ENCODE data around the gene TAF4. TPM values are rescaled to one million over a fixed set of nuclear protein-coding genes. Genes with fewer than 3 reads are reported as not detected.

The TAF4 gene
- total and polyA plus RNA-seq, 2 donors = 3.4 to 12.0 TPM

- 97% methylated on average over 21 of the region's 21 CpGs for WGBS
Measured at GRCh38 chr20:62055106-62055861, 10.4 kb downstream of the TAF4 start.

GRCh38 chr20:62054451-62054953 is 11.2 kb downstream of the TAF4 start:
- Histone ChIP-seq H3K27ac (ENCODE audit: low read depth in 1 of 2, low read length in 1 of 2) (no peak overlapping the region), H3K27me3 (ENCODE audit: control insufficient read depth in 2 of 2, insufficient read depth in 1 of 2, low read length in 1 of 2) (no peaks in the 10 kb centered on the region), H3K4me1 (ENCODE audit: control insufficient read depth in 2 of 2, insufficient read depth in 2 of 2, low read length in 2 of 2) (peaks cover 6 to 7% of the 10 kb centered on the region in 2 donors), H3K9me3 (ENCODE audit: control insufficient read depth in 2 of 2, insufficient read depth in 1 of 2, low read length in 1 of 2) (no peaks in the 10 kb centered on the region), H3K4me3 (ENCODE audit: low read length in 2 of 2) (no peak overlapping the region), H3K36me3 (ENCODE audit: control insufficient read depth in 2 of 2, insufficient read depth in 2 of 2, low read length in 1 of 2) (peaks cover 7 to 16% of the 10 kb centered on the region in 2 donors)
- DNase-seq (ENCODE audit: low read depth in 6 of 9, low spot score in 9 of 9) = no peak
- whole genome bisulfite sequencing = 98% methylated on average over 12 of the region's 12 CpGs

More at GRCh38 chr20:62055106-62055861, 10.4 kb downstream of the TAF4 start:
- no peaks in the 10 kb centered on the region for H3K27me3 ChIP-seq (ENCODE audit: control insufficient read depth in 2 of 2, insufficient read depth in 1 of 2, low read length in 1 of 2)
- DNase-seq (ENCODE audit: low read depth in 6 of 9, low spot score in 9 of 9) = no peak
- H3K4me1 ChIP-seq (ENCODE audit: control insufficient read depth in 2 of 2, insufficient read depth in 2 of 2, low read length in 2 of 2) = peaks cover 13 to 14% of the 10 kb centered on the region in 2 donors
- no peaks in the 10 kb centered on the region for H3K9me3 ChIP-seq (ENCODE audit: control insufficient read depth in 2 of 2, insufficient read depth in 1 of 2, low read length in 1 of 2)
- H3K27ac ChIP-seq (ENCODE audit: low read depth in 1 of 2, low read length in 1 of 2) = no peak overlapping the region
- no peak overlapping the region for H3K4me3 ChIP-seq (ENCODE audit: low read length in 2 of 2)
- H3K36me3 ChIP-seq (ENCODE audit: control insufficient read depth in 2 of 2, insufficient read depth in 2 of 2, low read length in 1 of 2) = peaks cover 7 to 16% of the 10 kb centered on the region in 2 donors

- WGBS = 95% methylated on average over 22 of the region's 22 CpGs
- H3K27ac ChIP-seq (ENCODE audit: low read depth in 1 of 2, low read length in 1 of 2) = no peak overlapping the region
- no peak overlapping the region for H3K4me3 ChIP-seq (ENCODE audit: low read length in 2 of 2)
- no peaks in the 10 kb centered on the region for H3K4me1 ChIP-seq (ENCODE audit: control insufficient read depth in 2 of 2, insufficient read depth in 2 of 2, low read length in 2 of 2)
- no peak for DNase-seq (ENCODE audit: low read depth in 6 of 9, low spot score in 9 of 9)
- H3K36me3 ChIP-seq (ENCODE audit: control insufficient read depth in 2 of 2, insufficient read depth in 2 of 2, low read length in 1 of 2) = peaks cover 7 to 19% of the 10 kb centered on the region in 2 donors
- H3K9me3 ChIP-seq (ENCODE audit: control insufficient read depth in 2 of 2, insufficient read depth in 1 of 2, low read length in 1 of 2) = no peaks in the 10 kb centered on the region
- H3K27me3 ChIP-seq (ENCODE audit: control insufficient read depth in 2 of 2, insufficient read depth in 1 of 2, low read length in 1 of 2) = no peaks in the 10 kb centered on the region
Measured at GRCh38 chr20:62053465-62054196, 12.1 kb downstream of the TAF4 start.

GRCh38 chr20:62052842-62053464 is 12.7 kb downstream of the TAF4 start:
- WGBS = 85% methylated on average over 26 of the region's 26 CpGs
- no peaks in the 10 kb centered on the region for H3K4me1 ChIP-seq (ENCODE audit: control insufficient read depth in 2 of 2, insufficient read depth in 2 of 2, low read length in 2 of 2)
- DNase-seq (ENCODE audit: low read depth in 6 of 9, low spot score in 9 of 9) = no peak

GRCh38 chr20:62052336-62052841 is 13.3 kb downstream of the TAF4 start:
- 97% methylated on average over 13 of the region's 13 CpGs for WGBS
- H3K36me3 ChIP-seq (ENCODE audit: control insufficient read depth in 2 of 2, insufficient read depth in 2 of 2, low read length in 1 of 2) = peaks cover 7 to 19% of the 10 kb centered on the region in 2 donors
- no peak for DNase-seq (ENCODE audit: low read depth in 6 of 9, low spot score in 9 of 9)

More at GRCh38 chr20:62052842-62053464, 12.7 kb downstream of the TAF4 start:
- H3K4me3 ChIP-seq (ENCODE audit: low read length in 2 of 2) = no peak overlapping the region
- H3K27ac ChIP-seq (ENCODE audit: low read depth in 1 of 2, low read length in 1 of 2) = no peak overlapping the region
- peaks cover 7 to 19% of the 10 kb centered on the region in 2 donors for H3K36me3 ChIP-seq (ENCODE audit: control insufficient read depth in 2 of 2, insufficient read depth in 2 of 2, low read length in 1 of 2)
- H3K9me3 ChIP-seq (ENCODE audit: control insufficient read depth in 2 of 2, insufficient read depth in 1 of 2, low read length in 1 of 2) = no peaks in the 10 kb centered on the region
- H3K27me3 ChIP-seq (ENCODE audit: control insufficient read depth in 2 of 2, insufficient read depth in 1 of 2, low read length in 1 of 2) = no peaks in the 10 kb centered on the region

GRCh38 chr20:62051546-62052255 is 14.0 kb downstream of the TAF4 start:
- 91% methylated on average over 17 of the region's 17 CpGs for WGBS

More at GRCh38 chr20:62052336-62052841, 13.3 kb downstream of the TAF4 start:
- H3K27ac ChIP-seq (ENCODE audit: low read depth in 1 of 2, low read length in 1 of 2) = no peak overlapping the region
- H3K4me1 ChIP-seq (ENCODE audit: control insufficient read depth in 2 of 2, insufficient read depth in 2 of 2, low read length in 2 of 2) = no peaks in the 10 kb centered on the region
- H3K27me3 ChIP-seq (ENCODE audit: control insufficient read depth in 2 of 2, insufficient read depth in 1 of 2, low read length in 1 of 2) = no peaks in the 10 kb centered on the region
- H3K9me3 ChIP-seq (ENCODE audit: control insufficient read depth in 2 of 2, insufficient read depth in 1 of 2, low read length in 1 of 2) = no peaks in the 10 kb centered on the region
- H3K4me3 ChIP-seq (ENCODE audit: low read length in 2 of 2) = no peak overlapping the region

GRCh38 chr20:62051144-62051543 is 14.5 kb downstream of the TAF4 start:
- Histone ChIP-seq H3K4me1 (ENCODE audit: control insufficient read depth in 2 of 2, insufficient read depth in 2 of 2, low read length in 2 of 2) (no peaks in the 10 kb centered on the region), H3K36me3 (ENCODE audit: control insufficient read depth in 2 of 2, insufficient read depth in 2 of 2, low read length in 1 of 2) (peaks cover 7 to 19% of the 10 kb centered on the region in 2 donors), H3K27ac (ENCODE audit: low read depth in 1 of 2, low read length in 1 of 2) (no peak overlapping the region), H3K4me3 (ENCODE audit: low read length in 2 of 2) (no peak overlapping the region), H3K9me3 (ENCODE audit: control insufficient read depth in 2 of 2, insufficient read depth in 1 of 2, low read length in 1 of 2) (no peaks in the 10 kb centered on the region), H3K27me3 (ENCODE audit: control insufficient read depth in 2 of 2, insufficient read depth in 1 of 2, low read length in 1 of 2) (no peaks in the 10 kb centered on the region)
- 85% methylated on average over 16 of the region's 16 CpGs for WGBS
- no peak for DNase-seq (ENCODE audit: low read depth in 6 of 9, low spot score in 9 of 9)

More at GRCh38 chr20:62051546-62052255, 14.0 kb downstream of the TAF4 start:
- H3K4me1 ChIP-seq (ENCODE audit: control insufficient read depth in 2 of 2, insufficient read depth in 2 of 2, low read length in 2 of 2) = no peaks in the 10 kb centered on the region
- H3K27me3 ChIP-seq (ENCODE audit: control insufficient read depth in 2 of 2, insufficient read depth in 1 of 2, low read length in 1 of 2) = no peaks in the 10 kb centered on the region
- H3K9me3 ChIP-seq (ENCODE audit: control insufficient read depth in 2 of 2, insufficient read depth in 1 of 2, low read length in 1 of 2) = no peaks in the 10 kb centered on the region
- no peak overlapping the region for H3K4me3 ChIP-seq (ENCODE audit: low read length in 2 of 2)
- peaks cover 7 to 19% of the 10 kb centered on the region in 2 donors for H3K36me3 ChIP-seq (ENCODE audit: control insufficient read depth in 2 of 2, insufficient read depth in 2 of 2, low read length in 1 of 2)
- H3K27ac ChIP-seq (ENCODE audit: low read depth in 1 of 2, low read length in 1 of 2) = no peak overlapping the region
- DNase-seq (ENCODE audit: low read depth in 6 of 9, low spot score in 9 of 9) = no peak

Data from thymus (tissue), 11 donors.